NB4 (cell line): ENCODE results near the gene P2RX3.
"Not testable (repeated sequence)": the region's sequence is repeated elsewhere in the genome, so short reads cannot be mapped to it uniquely, and the experiment has no call there.

Source experiments
- DNase-seq: peaks from one replicate; pipeline ENCODE4 v3.0.0; 2010; ENCODE audit warnings: low read depth
- H3K4me3 ChIP-seq: one replicate; pipeline ENCODE4 v1.5.1; 2011; ENCODE audit warnings: mild to moderate bottlenecking, low read depth, low read length, moderate library complexity
- MYC ChIP-seq: IDR thresholded peaks from 2 replicates; pipeline ENCODE4 v1.6.1; 2011; ENCODE audit warnings: low read depth, low read length
- POLR2A ChIP-seq: IDR thresholded peaks from 2 replicates; pipeline ENCODE4 v1.6.1; 2011; ENCODE audit warnings: mild to moderate bottlenecking; ENCODE audit not compliant: insufficient read length; ENCODE audit errors: extremely low read depth
- TF ChIP-seq, protein P1 (sequence below): IDR thresholded peaks from one replicate; pipeline ENCODE4 v1.5.1; 2012; ENCODE audit warnings: low read depth, low read length
- TF ChIP-seq, protein P2 (sequence below): IDR thresholded peaks from 2 replicates; pipeline ENCODE4 v1.6.1; 2011; ENCODE audit warnings: low read depth, low read length

P2RX3 gene

DNA sequence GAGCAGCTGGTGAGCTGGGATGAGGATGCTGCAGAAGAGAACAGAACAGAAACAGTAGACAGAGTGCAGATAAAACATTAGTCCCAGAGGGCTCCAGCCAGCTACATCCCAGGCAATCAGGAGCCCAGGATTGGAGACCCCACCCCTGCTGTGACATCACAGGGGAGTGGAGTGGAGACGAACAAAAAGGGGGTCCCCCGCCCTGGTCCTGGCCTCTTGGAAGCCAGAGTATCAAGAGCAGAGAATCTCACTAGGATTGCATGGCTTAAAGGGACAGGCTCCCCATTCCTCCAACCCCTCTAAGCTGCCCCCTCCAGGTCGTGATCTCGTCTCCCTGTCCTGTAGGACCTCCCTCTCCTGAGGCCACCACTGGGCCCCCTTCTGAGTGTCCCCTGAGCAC, at the start of gene P2RX3:
Gene P2RX3 (plus strand): TSS at position 211 of the 400 bp plus-strand sequence. CDS start 199 bp downstream, outside the sequence.
- no peak for DNase-seq
- TF ChIP-seq POLR2A, result no peak
- TF ChIP-seq, protein P1, sequence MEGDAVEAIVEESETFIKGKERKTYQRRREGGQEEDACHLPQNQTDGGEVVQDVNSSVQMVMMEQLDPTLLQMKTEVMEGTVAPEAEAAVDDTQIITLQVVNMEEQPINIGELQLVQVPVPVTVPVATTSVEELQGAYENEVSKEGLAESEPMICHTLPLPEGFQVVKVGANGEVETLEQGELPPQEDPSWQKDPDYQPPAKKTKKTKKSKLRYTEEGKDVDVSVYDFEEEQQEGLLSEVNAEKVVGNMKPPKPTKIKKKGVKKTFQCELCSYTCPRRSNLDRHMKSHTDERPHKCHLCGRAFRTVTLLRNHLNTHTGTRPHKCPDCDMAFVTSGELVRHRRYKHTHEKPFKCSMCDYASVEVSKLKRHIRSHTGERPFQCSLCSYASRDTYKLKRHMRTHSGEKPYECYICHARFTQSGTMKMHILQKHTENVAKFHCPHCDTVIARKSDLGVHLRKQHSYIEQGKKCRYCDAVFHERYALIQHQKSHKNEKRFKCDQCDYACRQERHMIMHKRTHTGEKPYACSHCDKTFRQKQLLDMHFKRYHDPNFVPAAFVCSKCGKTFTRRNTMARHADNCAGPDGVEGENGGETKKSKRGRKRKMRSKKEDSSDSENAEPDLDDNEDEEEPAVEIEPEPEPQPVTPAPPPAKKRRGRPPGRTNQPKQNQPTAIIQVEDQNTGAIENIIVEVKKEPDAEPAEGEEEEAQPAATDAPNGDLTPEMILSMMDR, result no peak
- TF ChIP-seq, protein P2, sequence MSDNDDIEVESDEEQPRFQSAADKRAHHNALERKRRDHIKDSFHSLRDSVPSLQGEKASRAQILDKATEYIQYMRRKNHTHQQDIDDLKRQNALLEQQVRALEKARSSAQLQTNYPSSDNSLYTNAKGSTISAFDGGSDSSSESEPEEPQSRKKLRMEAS, result no peak
- no peak for TF ChIP-seq MYC
- H3K4me3 ChIP-seq, result no peak within 1 kb of the TSS

- no peak for DNase-seq
- no peak overlapping the region for H3K4me3 ChIP-seq
- no peak for TF ChIP-seq MYC
- TF ChIP-seq, protein P2, result no peak
- TF ChIP-seq, protein P1, result no peak
- TF ChIP-seq POLR2A, result no peak
These were observed 49.2 kb upstream of the P2RX3 start for GRCh38 chr11:57288771-57289579.

DNA sequence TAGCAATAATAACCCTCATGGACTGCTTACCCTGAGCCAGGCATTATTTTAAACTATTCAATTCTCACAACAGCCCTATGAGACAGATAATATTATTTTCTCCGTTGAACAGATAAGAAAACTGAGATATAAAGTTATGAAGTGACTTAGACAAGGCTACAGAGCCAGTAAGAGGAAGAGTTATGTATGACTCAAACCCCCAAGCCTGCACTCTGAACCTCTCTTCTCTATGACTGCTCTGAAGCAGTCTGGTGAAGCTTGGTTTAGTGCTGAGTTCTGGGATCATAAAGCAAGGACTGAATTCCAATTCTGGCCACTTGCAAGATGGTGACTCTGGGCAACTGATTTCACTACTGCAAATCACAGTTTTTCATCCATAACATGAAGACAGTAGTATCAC, 47.9 kb upstream of the P2RX3 start:
- no peak overlapping the region for H3K4me3 ChIP-seq
- DNase-seq, result no peak
- TF ChIP-seq POLR2A (no peak), MYC (no peak)
- TF ChIP-seq, protein P2, result no peak
- TF ChIP-seq, protein P1, result no peak

- DNase-seq, result no peak
- TF ChIP-seq, protein P2, result no peak
- TF ChIP-seq, protein P1, result no peak
- TF ChIP-seq POLR2A (no peak), MYC (no peak)
These were observed 43.7 kb upstream of the P2RX3 start for GRCh38 chr11:57294225-57295131.

GRCh38 chr11:57296205-57296604, 41.9 kb upstream of the P2RX3 start:
- not testable (repeated sequence) for H3K4me3 ChIP-seq, DNase-seq

More at GRCh38 chr11:57294225-57295131, 43.7 kb upstream of the P2RX3 start:
- H3K4me3 ChIP-seq, result no peak overlapping the region

- DNase-seq, result no peak
- TF ChIP-seq, protein P1, result no peak
- TF ChIP-seq MYC (no peak), POLR2A (no peak)
- TF ChIP-seq, protein P2, result no peak
- no peak overlapping the region for H3K4me3 ChIP-seq
These were observed 40.9 kb upstream of the P2RX3 start for GRCh38 chr11:57297221-57297620.
